ENCODE data around the gene ZBTB8A.

Gene ZBTB8A

DNA sequence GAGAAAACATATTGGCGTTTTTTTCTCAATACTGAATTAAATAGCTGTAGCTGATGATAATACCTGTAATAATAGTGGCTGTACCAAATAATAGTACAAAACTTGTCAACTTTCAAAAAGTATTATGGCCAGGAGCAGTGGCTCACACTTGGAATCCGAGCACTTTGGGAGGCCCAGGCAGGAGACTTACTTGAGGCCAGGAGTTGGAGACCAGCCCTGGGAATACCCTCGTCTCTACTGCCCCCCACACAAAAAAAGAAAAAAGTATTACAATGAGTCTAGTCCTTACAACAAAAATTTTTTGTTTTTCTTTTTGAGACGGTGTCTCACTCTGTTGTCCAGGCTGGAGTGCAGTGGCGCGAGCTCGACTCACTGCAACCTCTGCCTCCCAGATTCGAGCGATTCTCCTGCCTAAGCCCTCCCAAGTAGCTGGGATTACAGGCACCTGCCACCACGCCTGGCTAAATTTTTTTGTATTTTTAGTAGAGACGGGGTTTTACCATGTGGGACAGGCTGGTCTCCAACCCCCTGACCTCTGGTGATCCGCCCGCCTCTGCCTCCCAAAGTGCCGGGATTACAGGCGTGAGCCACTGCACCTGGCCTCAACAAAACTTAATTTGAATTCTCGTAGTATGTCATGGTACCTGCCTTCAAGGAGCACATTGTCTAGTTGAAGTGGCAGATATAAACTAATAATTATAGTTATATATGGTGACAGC, 113.2 kb downstream of the ZBTB8A start:
- DNase-seq (ENCODE audit: low read depth), result no peak

All from T follicular helper cell (primary cell).